ENCODE data around the gene ALKBH5.

Gene ALKBH5

DNA sequence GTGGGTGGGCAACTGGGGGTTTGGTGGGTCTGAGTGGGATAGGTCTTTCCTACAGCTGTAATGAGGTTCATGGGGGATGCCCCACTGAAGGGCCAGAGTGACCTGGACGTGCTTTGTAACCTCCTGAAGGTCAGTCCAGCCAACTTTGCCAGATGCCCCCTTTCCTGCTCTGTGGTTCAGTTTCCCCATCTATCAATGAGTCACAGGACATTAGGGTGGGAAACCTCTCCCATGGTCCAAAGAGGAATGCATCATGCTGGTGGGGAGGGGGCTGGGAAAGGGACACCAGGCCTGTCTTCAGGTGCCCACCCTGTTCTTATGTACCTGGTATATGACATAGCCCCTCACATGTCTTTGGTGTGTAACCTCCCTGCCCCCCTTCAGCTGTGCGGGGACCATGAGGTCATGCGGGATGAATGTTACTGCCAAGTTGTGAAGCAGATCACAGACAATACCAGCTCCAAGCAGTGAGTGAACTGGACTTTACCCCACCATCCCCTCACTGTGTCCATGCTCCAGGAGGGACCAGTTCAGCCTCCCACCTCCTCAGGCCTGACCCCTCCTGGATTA lies 24.0 kb upstream of the ALKBH5 start:
- DNase-seq: no peak

DNA sequence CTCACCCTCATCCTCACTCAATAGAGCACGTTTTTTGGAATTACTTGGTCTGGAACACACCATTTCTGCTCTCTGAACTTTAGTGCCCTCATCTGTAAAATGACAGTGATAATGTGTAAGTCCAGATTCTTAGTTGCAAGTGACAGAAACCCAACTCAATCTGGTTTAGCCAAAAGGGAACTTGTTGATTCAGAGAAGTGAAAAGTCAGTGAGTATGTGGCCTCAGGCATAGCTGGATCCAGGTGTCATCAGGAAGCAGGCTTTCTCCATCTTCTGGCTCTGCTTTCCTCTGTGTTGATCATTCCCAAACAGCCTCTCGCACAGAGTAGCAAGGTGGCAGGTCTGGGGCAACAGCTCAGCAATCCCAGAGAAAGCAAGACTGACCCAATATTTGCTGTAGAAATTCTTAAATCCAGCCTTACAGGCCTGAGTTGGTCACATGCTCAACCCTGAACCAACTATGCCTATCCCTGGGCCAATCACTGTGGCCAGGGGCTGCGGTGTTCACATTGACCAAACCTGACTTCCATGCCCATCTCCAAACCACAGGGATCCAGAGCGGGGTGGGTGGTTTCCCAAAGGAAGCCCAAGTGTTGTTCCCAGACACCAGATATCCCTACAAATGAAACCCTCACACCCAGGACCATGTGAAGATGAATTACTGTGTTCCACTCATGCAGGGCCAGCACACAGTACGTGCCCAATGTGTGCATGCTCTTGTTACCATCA lies 23.3 kb upstream of the ALKBH5 start:
- DNase-seq: no peak

DNA sequence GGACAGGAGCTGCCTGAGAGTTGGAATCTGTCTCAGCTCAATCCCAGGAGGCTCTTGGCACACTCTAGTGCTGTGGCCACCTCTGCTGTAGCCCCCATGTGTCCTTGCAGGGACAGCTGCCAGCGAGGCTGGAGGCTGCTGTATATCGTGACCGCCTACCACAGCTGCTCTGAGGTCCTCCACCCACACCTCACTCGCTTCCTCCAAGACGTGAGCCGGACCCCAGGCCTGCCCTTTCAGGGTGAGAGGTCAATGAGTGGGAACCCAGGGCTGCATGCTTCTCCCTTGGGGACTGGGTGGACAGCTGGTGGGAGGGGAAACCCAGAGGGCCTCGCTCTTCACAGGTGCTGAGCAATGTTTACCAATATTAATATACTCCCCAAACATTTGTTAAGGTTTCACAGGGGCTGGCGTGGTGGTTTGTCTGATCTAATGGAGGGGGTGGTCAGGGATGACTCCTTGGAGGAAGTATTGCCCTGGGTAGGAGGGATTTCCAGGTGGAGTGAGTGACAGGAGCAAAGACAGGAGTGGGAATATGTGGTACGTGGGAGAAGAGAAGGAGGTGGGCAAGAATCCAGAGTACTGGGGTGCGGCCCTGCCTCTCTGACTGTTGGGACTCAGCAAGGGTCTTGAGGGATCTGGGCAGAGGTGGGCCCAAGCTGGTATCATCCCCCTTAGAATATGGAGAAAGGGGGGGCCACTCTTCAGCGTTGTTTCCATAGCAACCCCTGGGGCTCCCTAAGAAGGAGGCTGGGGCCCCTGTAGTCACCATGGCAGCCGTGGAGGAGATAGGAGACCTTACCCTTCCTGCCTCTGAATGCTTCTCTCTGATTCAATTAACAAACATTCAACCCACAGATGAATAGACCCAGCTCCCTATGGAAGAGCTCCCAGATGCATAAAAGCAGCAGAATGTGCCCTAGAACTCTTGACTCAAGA lies 22.2 kb upstream of the ALKBH5 start:
- no peak for DNase-seq

DNA sequence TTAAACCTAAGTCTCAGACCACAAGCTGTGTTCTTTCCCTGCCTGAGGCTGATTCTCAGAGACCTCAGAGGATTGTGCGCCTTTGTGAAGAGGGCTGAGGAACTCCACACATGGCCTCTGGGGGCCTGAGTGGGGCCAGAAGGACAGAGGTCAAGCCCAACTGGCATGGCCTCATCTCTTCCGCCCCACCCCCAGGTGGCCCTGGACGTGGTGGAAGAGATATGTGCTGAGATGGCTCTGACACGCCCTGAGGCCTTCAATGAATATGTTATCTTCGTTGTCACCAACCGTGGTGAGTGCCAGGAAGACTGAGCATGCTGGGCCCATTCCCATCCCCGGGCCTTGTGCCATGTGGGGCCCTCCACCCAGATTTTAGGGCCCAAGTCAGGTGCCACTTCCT lies 20.1 kb upstream of the ALKBH5 start:
- no peak for DNase-seq

DNA sequence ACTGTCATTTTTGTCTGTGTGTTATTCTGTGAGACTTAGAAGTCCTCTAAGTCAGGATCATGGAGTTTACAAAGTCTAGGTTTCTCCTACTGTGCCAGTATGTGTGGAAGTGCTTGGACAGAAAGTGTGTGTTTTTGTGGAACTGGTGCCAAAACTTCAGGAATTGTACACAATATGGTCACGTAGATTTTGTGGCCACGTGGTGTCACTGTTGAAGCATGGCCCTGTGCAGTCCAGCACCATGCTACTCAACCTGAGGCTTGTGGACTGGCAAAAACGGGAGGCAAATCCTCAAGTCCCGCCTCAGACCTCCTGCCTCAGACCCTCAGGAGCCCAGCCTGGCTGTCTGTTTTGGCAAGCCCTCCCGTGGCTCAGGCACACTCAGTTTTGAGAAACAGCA lies 16.7 kb upstream of the ALKBH5 start:
- DNase-seq: no peak

DNA sequence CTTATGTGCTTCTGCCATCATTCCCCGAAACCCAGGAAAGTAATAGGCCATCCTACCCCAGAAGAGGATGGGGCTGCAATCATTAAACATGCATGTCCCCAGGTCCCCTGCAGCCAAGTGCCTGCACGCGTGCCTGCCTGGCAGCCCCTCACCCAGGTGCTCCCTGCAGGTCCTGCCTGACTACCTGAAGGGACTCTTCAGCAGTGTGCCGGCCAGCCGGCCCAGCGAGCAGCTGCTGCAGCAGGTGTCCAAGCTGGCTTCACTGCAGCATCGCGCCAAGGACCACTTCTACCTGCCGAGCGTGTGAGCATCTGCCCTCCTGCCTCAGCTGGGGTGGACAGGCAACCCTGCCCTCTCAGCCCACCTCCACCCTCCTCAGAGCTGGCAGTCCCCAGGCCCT lies 16.2 kb upstream of the ALKBH5 start:
- DNase-seq: no peak

DNA sequence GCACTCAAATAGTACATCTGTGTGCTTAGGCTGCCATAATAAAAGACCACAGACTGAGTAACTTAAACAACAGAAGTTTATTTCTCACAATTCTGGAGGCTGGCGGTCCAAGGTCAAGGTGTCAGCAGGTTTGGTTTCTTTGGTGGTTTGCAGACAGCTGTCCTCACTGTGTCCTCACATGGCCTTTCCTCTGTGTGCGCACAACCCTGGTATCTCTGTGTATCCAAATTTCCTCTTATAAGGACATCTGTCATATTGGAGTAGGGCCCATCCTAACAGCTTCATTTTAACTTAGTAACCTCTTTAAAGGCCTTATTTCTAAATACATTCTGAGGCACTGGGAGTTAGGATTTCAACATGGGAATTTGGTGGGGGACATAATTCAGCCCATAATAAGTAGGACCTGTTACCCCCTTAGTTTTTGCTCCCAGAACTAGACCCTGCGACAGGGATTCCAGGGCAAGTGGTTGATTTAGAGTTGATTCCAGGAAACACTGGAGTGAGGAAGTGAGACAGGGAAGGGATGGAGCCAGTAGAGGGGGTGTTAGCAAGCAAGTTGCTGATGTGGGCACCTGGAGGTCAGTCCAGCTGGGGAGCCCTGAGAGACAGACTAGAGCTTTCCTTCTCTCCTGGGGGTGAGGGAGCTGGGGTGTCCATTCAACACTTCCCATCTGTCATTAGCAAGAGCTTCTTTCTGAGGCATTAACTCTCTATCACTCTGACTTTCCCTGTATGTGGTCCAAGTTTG lies 10.9 kb upstream of the ALKBH5 start:
- no peak for DNase-seq

DNA sequence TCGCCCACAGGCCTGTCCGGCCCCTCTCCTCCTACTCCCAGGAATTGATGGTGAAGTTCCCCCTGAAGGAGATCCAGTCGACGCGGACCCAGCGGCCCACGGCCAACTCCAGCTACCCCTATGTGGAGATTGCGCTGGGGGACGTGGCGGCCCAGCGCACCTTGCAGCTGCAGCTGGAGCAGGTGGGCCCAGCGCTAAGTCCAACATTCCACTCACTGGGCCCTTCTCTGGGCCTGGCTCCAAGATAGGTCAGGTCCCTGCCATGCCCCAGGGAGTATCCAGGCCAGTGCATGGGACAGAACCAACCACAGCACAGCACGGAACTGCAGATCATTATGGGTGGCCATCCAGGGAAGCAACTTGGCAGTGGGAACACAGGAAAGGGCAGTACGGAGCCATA lies 9.9 kb upstream of the ALKBH5 start:
- no peak for DNase-seq

DNA sequence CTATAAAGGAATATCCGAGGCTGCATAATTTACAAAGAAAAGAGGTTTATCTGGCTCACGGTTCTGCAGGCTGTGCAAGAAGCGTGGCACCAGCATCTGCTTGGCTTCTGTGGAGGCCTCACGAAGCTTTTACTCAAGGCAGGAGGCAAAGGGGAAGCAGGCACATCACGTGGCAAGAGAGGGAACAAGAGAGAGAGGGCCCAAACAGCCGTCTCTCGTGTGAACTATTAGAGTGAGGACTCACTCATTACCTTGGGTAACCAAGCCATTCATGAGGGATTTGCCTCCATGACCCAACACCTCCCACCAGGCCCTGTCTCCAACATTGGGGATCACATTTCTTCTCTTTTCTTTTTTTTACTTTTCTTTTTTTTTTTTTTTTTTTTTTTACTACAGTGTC lies 7.5 kb upstream of the ALKBH5 start:
- no peak for DNase-seq

DNA sequence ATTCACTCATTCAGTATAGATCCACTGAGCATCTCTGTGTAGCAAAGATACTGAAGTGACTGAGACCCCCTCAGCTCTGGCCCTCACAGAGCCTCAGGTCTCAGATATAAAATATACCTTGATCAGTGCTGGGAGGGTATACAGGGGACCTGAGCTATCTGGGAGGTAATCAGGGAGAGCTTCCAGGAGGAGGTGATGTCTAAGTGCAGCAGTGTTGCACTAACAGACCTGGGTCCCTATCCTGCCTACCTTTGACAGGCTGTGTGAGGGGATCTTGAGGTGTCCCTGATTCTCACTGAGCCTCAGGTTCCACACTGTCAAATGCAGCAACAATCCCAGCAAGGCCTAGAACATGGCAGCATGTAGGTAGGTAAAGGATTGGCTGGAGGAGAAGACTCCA lies 6.5 kb upstream of the ALKBH5 start:
- no peak for DNase-seq

DNA sequence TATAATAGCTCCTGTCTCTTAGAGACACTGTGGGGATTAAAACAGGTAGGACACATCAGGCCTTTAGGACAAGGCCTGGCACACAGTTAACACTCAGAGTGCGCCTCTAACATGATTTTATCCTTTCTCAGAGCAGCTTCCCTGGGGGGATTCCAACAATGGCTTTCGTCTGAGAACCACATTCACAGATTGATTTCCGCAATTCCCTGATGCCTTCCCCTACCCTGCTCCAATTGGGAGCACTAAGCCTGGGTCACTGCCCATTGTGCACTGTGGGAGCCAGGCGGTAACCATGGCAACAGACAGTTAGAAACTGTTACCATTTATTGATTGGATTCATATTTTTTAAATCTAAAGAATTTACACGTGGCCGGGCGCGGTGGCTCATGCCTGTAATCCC lies 5.9 kb upstream of the ALKBH5 start:
- DNase-seq: no peak

DNA sequence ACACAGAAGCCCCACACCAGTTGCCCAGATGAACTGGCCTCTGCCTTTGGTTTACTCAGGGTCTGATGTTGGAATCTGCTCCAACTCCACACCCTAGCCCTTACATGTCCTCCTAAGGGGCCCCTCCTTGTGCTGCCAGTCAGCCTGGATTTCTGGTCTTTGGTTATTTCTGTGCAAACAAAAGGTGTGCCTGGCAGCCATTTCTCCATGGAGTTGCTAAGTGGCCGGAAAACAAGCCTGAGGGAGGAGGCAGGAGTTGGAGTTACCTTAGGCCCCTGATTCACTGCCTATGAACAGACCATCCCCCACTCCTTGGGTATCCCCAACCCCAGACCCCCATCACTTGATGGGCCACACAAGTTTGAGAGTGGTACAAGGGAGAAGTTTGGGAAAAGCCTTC lies 4.4 kb upstream of the ALKBH5 start:
- DNase-seq: no peak

DNA sequence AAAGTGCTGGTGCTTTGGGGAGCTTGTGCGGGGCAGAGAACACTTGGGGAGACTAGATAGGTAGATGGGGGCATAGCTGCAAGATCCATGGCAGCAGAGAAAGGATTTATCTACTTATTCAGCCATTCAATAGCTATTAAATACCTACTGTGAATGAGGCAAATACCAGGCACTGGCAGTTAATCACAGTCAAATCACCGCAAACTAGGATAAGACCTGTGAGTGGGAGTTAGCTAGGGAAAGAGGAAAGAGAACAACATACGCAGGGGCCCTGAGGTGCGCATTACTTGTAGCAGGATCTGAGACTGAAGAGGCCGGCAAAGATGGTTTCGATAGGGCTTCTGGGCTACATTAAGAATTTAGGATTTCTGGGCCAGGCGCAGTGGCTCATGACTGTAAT lies 3.8 kb upstream of the ALKBH5 start:
- DNase-seq: no peak

DNA sequence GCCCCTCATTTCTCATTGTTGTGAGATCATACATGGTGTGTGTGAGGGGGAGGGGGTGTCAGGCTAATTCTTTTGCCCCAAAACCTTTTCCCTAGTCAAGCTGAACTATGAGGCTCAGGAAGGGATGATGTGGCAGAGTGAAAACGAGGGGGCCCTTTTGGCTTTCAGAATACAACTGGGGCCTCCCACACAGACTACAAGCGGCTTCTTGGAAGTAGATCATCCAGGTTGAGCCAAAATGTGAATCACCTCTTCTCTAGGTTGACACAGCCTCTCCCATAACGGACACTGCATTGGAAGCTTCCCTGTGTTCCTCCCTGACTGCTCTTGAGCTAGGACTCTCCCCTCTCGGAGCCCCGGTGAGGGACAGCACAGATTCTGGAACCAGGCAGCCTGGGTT lies 2.3 kb upstream of the ALKBH5 start:
- DNase-seq: no peak

DNA sequence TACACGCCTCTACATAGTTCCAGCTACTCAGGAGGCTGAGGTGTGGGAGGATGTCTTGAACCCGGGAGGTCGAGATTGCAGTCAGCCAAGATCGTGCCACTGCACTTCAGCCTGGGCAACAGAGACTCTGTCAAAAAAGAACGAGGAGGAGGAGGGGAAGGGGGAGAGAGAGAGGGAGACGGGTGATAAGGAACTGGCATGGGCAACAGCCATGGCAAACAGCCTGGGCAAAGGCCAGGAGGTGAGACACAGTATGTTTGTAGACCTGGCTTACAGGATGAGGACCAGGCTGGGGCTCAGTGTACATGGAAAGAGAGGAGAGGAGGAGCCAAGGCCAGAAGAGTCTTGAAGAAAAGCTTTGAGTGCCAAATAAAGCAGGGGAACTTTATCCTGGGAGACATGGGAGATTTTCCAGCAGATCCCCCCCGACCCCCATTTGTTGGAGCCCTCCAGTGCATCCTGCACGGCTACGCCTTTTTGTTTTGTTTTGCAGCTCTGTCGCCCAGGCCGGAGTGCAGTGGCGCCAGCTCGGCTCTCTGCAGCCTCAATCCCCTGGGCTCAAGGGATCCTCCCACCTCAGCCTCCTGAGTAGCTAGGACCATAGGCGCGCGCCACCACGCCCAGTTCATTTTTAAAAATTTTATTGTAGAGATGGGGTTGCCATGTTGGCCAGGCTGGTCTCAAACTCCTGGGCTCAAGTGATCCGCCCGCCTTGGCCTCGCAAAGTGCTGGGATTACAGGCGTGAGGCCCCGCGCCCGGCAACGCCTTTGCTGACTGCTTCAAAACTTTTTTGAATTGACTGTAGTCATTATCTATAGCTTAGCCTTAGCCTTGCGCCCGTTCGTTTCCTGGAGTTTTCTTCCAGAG lies 1.3 kb upstream of the ALKBH5 start:
- no peak for DNase-seq

DNA sequence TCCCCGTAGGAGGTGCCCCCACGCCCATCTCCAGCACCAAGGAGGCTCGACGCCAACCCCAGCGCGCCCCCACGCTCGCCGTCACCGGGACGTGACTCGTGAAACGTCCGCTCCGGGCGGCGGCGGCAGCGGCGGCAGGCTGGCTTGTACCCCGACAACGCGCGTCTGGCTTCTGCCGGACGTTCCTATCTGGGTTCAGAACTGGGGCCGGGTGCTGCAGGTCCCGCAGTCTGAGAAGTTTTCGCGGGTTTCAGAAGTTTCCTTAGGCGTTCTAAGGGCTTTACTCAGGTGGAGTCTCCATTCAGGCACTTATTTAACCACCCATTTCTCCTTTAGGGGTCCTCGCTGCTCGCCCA lies 672 bp upstream of the ALKBH5 start:
- DNase-seq: no peak

DNA sequence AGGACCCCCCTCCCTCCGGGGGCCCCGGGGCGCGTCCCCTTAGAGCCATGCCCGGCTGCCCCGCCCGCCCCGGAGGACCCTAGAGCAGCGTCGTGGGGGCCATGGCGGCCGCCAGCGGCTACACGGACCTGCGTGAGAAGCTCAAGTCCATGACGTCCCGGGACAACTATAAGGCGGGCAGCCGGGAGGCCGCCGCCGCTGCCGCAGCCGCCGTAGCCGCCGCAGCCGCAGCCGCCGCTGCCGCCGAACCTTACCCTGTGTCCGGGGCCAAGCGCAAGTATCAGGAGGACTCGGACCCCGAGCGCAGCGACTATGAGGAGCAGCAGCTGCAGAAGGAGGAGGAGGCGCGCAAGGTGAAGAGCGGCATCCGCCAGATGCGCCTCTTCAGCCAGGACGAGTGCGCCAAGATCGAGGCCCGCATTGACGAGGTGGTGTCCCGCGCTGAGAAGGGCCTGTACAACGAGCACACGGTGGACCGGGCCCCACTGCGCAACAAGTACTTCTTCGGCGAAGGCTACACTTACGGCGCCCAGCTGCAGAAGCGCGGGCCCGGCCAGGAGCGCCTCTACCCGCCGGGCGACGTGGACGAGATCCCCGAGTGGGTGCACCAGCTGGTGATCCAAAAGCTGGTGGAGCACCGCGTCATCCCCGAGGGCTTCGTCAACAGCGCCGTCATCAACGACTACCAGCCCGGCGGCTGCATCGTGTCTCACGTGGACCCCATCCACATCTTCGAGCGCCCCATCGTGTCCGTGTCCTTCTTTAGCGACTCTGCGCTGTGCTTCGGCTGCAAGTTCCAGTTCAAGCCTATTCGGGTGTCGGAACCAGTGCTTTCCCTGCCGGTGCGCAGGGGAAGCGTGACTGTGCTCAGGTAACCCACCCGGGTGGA lies 759 bp downstream of the ALKBH5 start:
- DNase-seq: no peak

DNA sequence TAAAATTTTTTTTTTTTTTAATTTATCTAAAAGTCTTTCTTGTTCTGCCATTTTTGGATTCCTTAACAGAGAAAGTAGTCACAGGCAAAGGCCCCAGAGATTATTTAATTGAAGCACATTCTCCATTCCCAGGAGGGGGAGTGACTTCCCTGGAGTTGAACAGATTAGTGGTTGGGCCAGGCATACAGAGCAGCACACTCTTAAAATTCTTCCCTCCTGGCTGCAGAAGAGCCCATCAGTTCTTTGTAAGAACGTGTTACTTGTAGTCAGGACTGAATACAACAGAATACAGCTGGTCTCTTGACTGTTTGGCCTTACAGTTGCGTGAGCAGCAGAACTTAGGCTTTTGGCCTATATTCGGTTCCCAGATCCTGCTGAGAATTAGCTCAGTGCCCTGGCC lies 1.8 kb downstream of the ALKBH5 start:
- no peak for DNase-seq

DNA sequence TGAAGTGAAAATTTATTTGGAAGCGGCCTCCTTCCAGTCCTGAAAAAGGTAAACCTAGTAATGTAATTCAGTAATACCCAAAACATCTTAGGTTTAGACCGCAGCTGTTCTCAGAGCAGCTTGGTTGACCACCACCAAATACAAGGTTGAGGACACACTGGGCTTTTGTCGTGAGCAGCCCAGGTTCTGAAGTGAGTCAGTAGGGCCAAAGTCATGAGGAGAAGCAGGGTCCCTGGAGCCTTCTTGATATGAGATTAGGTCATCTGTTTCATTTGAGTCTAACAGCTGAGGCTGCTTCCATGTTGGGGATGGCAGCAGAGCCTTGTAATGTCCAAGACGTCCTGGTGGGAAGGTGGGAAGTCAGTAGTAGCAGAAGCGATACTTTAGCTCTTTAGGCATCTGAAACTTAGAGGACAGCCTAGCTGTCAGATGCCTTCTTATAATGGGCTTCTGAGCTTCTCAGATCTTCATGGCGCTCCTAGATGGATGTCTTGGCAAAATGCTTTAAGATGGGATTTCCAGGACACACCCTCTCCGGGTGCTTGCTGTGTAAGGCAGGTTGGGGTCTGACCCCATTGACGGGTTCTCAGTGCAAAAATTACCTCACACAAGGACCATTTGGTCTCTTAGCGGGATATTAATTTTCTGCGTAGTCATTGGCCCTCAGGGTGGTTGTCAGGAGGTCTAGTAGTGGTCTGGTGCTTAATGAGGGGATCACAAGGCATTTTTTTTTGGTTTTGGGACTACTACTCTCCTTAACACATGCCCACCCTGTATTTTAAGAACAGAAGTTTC lies 2.4 kb downstream of the ALKBH5 start:
- DNase-seq: no peak

DNA sequence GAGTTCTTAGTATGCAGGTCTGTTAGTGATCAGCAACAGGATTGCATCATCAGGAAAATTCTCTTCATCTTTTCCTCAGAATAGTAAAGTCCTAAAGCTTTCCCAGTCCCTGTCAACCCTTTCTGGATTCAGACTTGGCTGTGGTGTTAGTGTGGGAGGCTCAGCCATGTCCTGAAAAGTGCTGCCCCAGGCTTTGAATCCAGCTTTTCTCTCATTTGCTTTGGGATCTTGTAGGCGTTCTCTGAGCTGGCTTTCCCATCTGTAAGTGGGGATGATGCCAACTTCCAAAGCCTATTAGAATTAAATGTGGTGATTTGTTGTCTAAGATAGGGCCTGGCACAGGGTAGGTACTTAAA lies 3.0 kb downstream of the ALKBH5 start:
- no peak for DNase-seq

DNA sequence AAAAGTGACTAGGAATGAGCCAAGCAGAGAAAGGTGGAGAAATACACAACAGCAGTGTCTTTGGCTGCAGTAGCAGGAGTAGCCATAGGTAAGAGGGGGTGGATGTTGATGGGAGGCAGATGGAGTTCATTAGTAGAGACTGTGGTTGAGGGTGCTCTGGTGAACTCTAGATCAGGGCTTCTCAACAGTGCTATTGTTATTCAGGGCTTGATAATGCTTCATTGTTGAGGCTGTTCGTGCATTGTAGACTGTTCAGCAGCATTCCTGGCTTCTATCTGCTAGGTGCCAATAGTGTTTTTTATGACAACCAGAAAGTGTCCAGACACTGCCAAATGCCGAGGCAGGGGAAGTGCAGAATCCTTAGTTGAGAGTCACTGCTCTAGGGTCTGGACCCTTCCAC lies 3.6 kb downstream of the ALKBH5 start:
- DNase-seq: no peak
